WTC11 (cell line): ENCODE results near the gene RRP12. TPM values are rescaled to one million over a fixed set of nuclear protein-coding genes. Genes with fewer than 3 reads are reported as not detected.
A peak's percentile ranks its signal among the peaks of the same experiment; 100 is the strongest.

ENCODE experiments used
- ATAC-seq: fragments of 200-7000 bp; cut with Tn5 transposase; 2 replicates; pipeline ENCODE4 v1.10.0; 2021; ENCODE audit warnings: mild to moderate bottlenecking, moderate library complexity
- Bru-seq: library from RNA; stranded (reverse); fragments of 400-500 nt; gene quantifications from one replicate; lab custom pipeline; 2021; lab: Mats Ljungman, UMichigan
- CTCF ChIA-PET: fragments of 300-600 bp; sonication (Branson Sonifier 250); formaldehyde crosslinking; loops from one replicate; lab custom pipeline; 2021; ENCODE audit warnings: antibody characterized with exemption; lab: Charles Lee
- POLR2A ChIA-PET: fragments of 350-600 bp; sonication (Branson Sonifier 250); formaldehyde crosslinking; loops from one replicate; lab custom pipeline; 2021; ENCODE audit warnings: antibody characterized with exemption; lab: Charles Lee
- DNase-seq: peaks from one replicate; pipeline ENCODE4 v3.0.0; 2021; ENCODE audit warnings: low spot score
- H3K27ac Mint-ChIP-seq: 2 replicates; pipeline ENCODE4 v1.8.0; 2021; ENCODE audit warnings: mixed read lengths
- H3K27me3 Mint-ChIP-seq: 2 replicates; pipeline ENCODE4 v1.8.0; 2021; ENCODE audit warnings: low read depth, mild to moderate bottlenecking, moderate library complexity, mixed read lengths
- H3K36me3 Mint-ChIP-seq: 2 replicates; pipeline ENCODE4 v1.8.0; 2021; ENCODE audit warnings: mixed read lengths
- H3K4me1 Mint-ChIP-seq: 2 replicates; pipeline ENCODE4 v1.8.0; 2022; ENCODE audit warnings: mixed read lengths
- H3K4me3 Mint-ChIP-seq: 2 replicates; pipeline ENCODE4 v1.8.0; 2021; ENCODE audit warnings: mild to moderate bottlenecking, moderate library complexity, mixed read lengths
- H3K9me3 Mint-ChIP-seq: 2 replicates; pipeline ENCODE4 v1.8.0; 2021; ENCODE audit warnings: mixed read lengths
- ATF6 ChIP-seq: sonication (generic); formaldehyde crosslinking; IDR thresholded peaks from 2 replicates; pipeline ENCODE4 v1.8.1; 2023; ENCODE audit warnings: mild to moderate bottlenecking, missing genetic modification reagents
- CREM ChIP-seq: sonication (generic); formaldehyde crosslinking; IDR thresholded peaks from 2 replicates; pipeline ENCODE4 v1.8.1; 2022; ENCODE audit warnings: mild to moderate bottlenecking, missing genetic modification reagents, moderate library complexity
- CTCF ChIP-seq: fragments of 200-600 bp; IDR thresholded peaks from 2 replicates; pipeline ENCODE4 v1.8.0; 2022; ENCODE audit warnings: antibody characterized with exemption
- E2F4 ChIP-seq: sonication (generic); formaldehyde crosslinking; IDR thresholded peaks from 2 replicates; pipeline ENCODE4 v1.8.1; 2022; ENCODE audit warnings: low read depth, mild to moderate bottlenecking, moderate library complexity, missing genetic modification reagents, borderline replicate concordance
- EMX1 ChIP-seq: fragments of 250-450 bp; sonication (Bioruptor Pico); IDR thresholded peaks from 2 replicates; pipeline ENCODE4 v1.8.0; 2021; ENCODE audit warnings: mild to moderate bottlenecking
- ERG ChIP-seq: fragments of 250-450 bp; sonication (Bioruptor Pico); IDR thresholded peaks from 2 replicates; pipeline ENCODE4 v1.8.0; 2021; ENCODE audit warnings: mild to moderate bottlenecking
- FOXK1 ChIP-seq: sonication (generic); formaldehyde crosslinking; IDR thresholded peaks from 2 replicates; pipeline ENCODE4 v1.8.0; 2022; ENCODE audit warnings: mild to moderate bottlenecking, moderate library complexity, missing genetic modification reagents
- FOXP4 ChIP-seq: sonication (generic); formaldehyde crosslinking; IDR thresholded peaks from 2 replicates; pipeline ENCODE4 v1.8.0; 2022; ENCODE audit warnings: mild to moderate bottlenecking, missing genetic modification reagents
- GABPB1 ChIP-seq: sonication (generic); formaldehyde crosslinking; IDR thresholded peaks from 2 replicates; pipeline ENCODE4 v1.8.1; 2023; ENCODE audit warnings: mild to moderate bottlenecking, missing genetic modification reagents
- GTF2I ChIP-seq: fragments of 250-450 bp; sonication (Bioruptor Pico); conservative IDR thresholded peaks from 2 replicates; pipeline ENCODE4 v1.4.0; 2021; ENCODE audit warnings: mild to moderate bottlenecking
- MAX ChIP-seq: sonication (generic); formaldehyde crosslinking; IDR thresholded peaks from 2 replicates; pipeline ENCODE4 v1.8.0; 2022; ENCODE audit warnings: mild to moderate bottlenecking, missing genetic modification reagents
- NR3C1 ChIP-seq: sonication (generic); formaldehyde crosslinking; conservative IDR thresholded peaks from 2 replicates; pipeline ENCODE4 v1.8.1; 2023; ENCODE audit warnings: low read depth, mild to moderate bottlenecking, missing genetic modification reagents
- SP1 ChIP-seq: sonication (generic); formaldehyde crosslinking; conservative IDR thresholded peaks from 2 replicates; pipeline ENCODE4 v1.8.1; 2022; ENCODE audit warnings: missing genetic modification reagents
- TP53 ChIP-seq: sonication (generic); formaldehyde crosslinking; IDR thresholded peaks from 2 replicates; pipeline ENCODE4 v1.8.1; 2023; ENCODE audit warnings: mild to moderate bottlenecking, missing genetic modification reagents
- USF2 ChIP-seq: sonication (generic); formaldehyde crosslinking; IDR thresholded peaks from 2 replicates; pipeline ENCODE4 v1.8.1; 2023; ENCODE audit warnings: mild to moderate bottlenecking, missing genetic modification reagents, moderate library complexity
- ZBTB21 ChIP-seq: sonication (generic); formaldehyde crosslinking; IDR thresholded peaks from 2 replicates; pipeline ENCODE4 v1.8.1; 2023; ENCODE audit warnings: mild to moderate bottlenecking, missing genetic modification reagents, borderline replicate concordance
- ZNF121 ChIP-seq: sonication (generic); formaldehyde crosslinking; IDR thresholded peaks from 2 replicates; pipeline ENCODE4 v1.8.0; 2023; ENCODE audit warnings: missing genetic modification reagents
- ZNF317 ChIP-seq: sonication (generic); formaldehyde crosslinking; IDR thresholded peaks from 2 replicates; pipeline ENCODE4 v1.8.1; 2023; ENCODE audit warnings: low read depth, mild to moderate bottlenecking, moderate library complexity, missing genetic modification reagents, borderline replicate concordance
- long read RNA-seq, 3 experiments: library from RNA in 1 of 3; library from capped mRNA in 1 of 3; library from polyadenylated mRNA in 1 of 3; unstranded in 2 of 3; stranded (forward) in 1 of 3; transcript quantifications; one replicate each; pipeline ENCODE4 v2.0.0, GENCODE V29; 2021
- total RNA-seq: library from RNA; stranded (reverse); gene quantifications from 3 replicates; pipeline ENCODE4 v1.2.3, GENCODE V29; 2021

RRP12 gene
- total RNA-seq (44.9 to 56.6 TPM (median 45.6 TPM) in 3 replicates), Bru-seq, nascent RNA (percentile 52 among the genes with signal in this experiment)
- long read RNA-seq, experiment 1, full-length matches to known transcripts, result 220 of 280 reads
- long read RNA-seq, experiment 1, partial matches to known transcripts, result 23 of 280 reads
- long read RNA-seq, experiment 1, other reads (novel, unspliced or antisense), result 37 of 280 reads
- long read RNA-seq, experiment 2, full-length matches to known transcripts, result 2 of 49 reads
- long read RNA-seq, experiment 2, partial matches to known transcripts, result 37 of 49 reads
- long read RNA-seq, experiment 2, other reads (novel, unspliced or antisense), result 10 of 49 reads
- long read RNA-seq, experiment 3, full-length matches to known transcripts, result 1 of 7 reads
- long read RNA-seq, experiment 3, partial matches to known transcripts, result 4 of 7 reads
- long read RNA-seq, experiment 3, other reads (novel, unspliced or antisense), result 2 of 7 reads

- no peaks in the 10 kb centered on the region for H3K27me3 Mint-ChIP-seq
- TF ChIP-seq ATF6 (CRISPR knock-in tag), result no peak
- peak; percentile 73; the same call in 1 of the 2 replicates for TF ChIP-seq TP53
- peak; percentile 72 for TF ChIP-seq USF2 (CRISPR knock-in tag)
- TF ChIP-seq CTCF, result no peak
- TF ChIP-seq EMX1 (CRISPR knock-in tag), result no peak
- TF ChIP-seq ZBTB21 (CRISPR knock-in tag), result peak; percentile 85
- peak; percentile 67; the same call in 1 of the 2 replicates for TF ChIP-seq GABPB1 (CRISPR knock-in tag)
- no peak for TF ChIP-seq ZNF121 (CRISPR knock-in tag)
- peak; percentile 96 for TF ChIP-seq MAX (CRISPR knock-in tag)
- TF ChIP-seq NR3C1 (CRISPR knock-in tag), result no peak
- no peak for TF ChIP-seq FOXP4 (CRISPR knock-in tag)
- TF ChIP-seq SP1 (CRISPR knock-in tag), result peak; percentile 63; the same call in 1 of the 2 replicates
- TF ChIP-seq FOXK1 (CRISPR knock-in tag), result peak; percentile 99
- peak; percentile 92 for TF ChIP-seq CREM (CRISPR knock-in tag)
- no peak for TF ChIP-seq ZNF317
- H3K9me3 Mint-ChIP-seq, result 0 out of 2 replicates have a peak, but pooled peaks cover 3% of the 10 kb centered on the region
- POLR2A ChIA-PET, result interaction anchor here (0.6 to 2.1 kb wide), 6 partner anchors 18 to 336 kb away, joined by 3 to 7 read pairs (median 4); partner anchors contain the start of genes FRAT1 and ZFYVE27
- DNase-seq (peak; percentile 73), ATAC-seq (peak; percentile 97)
- CTCF ChIA-PET, result interaction anchor here (0.7 to 2.5 kb wide), 19 partner anchors 18 to 328 kb away, joined by 3 to 16 read pairs (median 4); partner anchors contain the start of genes ANKRD2 and PI4K2A
- H3K36me3 Mint-ChIP-seq, result peaks cover 14% of the 10 kb centered on the region
- peaks cover 13% of the 10 kb centered on the region for H3K4me1 Mint-ChIP-seq
- peak within 1 kb of the TSS; percentile 90 for H3K4me3 Mint-ChIP-seq
- H3K27ac Mint-ChIP-seq, result peak within 1 kb of the TSS; percentile 84
These were observed at the start of gene RRP12 for GRCh38 chr10:97400665-97401454. RRP12 (minus strand) TSS chr10:97401340; CDS start chr10:97401231, 109 bp downstream.

GRCh38 chr10:97450828-97451227 is 49.7 kb upstream of the RRP12 start:
- H3K4me3 Mint-ChIP-seq, result no peak overlapping the region
- H3K27me3 Mint-ChIP-seq, result no peaks in the 10 kb centered on the region
- H3K27ac Mint-ChIP-seq, result peak overlapping the region; percentile 63; the same call in 1 of the 2 replicates
- H3K36me3 Mint-ChIP-seq, result peaks cover 34% of the 10 kb centered on the region
- H3K4me1 Mint-ChIP-seq, result peaks cover 11% of the 10 kb centered on the region
- no peak for DNase-seq
- ChIA-PET POLR2A (interaction anchor here (0.5 kb wide), 1 partner anchor 13 kb away, joined by 3 read pairs; no protein-coding TSS in a partner anchor), CTCF (no interaction called here)
- no peak for ATAC-seq
- H3K9me3 Mint-ChIP-seq, result no peaks in the 10 kb centered on the region
- TF ChIP-seq E2F4 (CRISPR knock-in tag), result no peak
- TF ChIP-seq ERG (CRISPR knock-in tag), result no peak
- TF ChIP-seq TP53, result no peak
- no peak for TF ChIP-seq GTF2I (CRISPR knock-in tag)
